GM18870 (cell line): ENCODE data around the gene AEBP1.
"Not testable (repeated sequence)": the region's sequence is repeated elsewhere in the genome, so short reads cannot be mapped to it uniquely, and the experiment has no call there.

ENCODE experiments used
- ATAC-seq: cut with Tn5 transposase; IDR thresholded peaks from one replicate; pipeline ENCODE4 v1.9.1; 2021; ENCODE audit warnings: moderate library complexity; ENCODE audit not compliant: unreplicated experiment

The AEBP1 gene

GRCh38 chr7:44116087-44116788, 12.1 kb downstream of the AEBP1 start:
- no peak for ATAC-seq

GRCh38 chr7:44116789-44117666, 12.9 kb downstream of the AEBP1 start:
- ATAC-seq = no peak

GRCh38 chr7:44117801-44118429, 13.8 kb downstream of the AEBP1 start:
- ATAC-seq = no peak

- ATAC-seq = no peak
Observed at GRCh38 chr7:44119829-44120380, 15.8 kb downstream of the AEBP1 start.

- ATAC-seq = no peak
Observed at GRCh38 chr7:44120395-44120794, 16.2 kb downstream of the AEBP1 start.

GRCh38 chr7:44121761-44122420, 17.7 kb downstream of the AEBP1 start:
- no peak for ATAC-seq

GRCh38 chr7:44122529-44122928, 18.4 kb downstream of the AEBP1 start:
- no peak for ATAC-seq

- ATAC-seq = peak; percentile 84
Observed at GRCh38 chr7:44123190-44124003, 19.3 kb downstream of the AEBP1 start, which contains the start of gene POLD2. TSS of gene POLD2 (minus strand) at chr7:44123548. CDS start at chr7:44122053, 1,495 bp downstream.

- no peak for ATAC-seq
Observed at GRCh38 chr7:44124822-44125202, 20.7 kb downstream of the AEBP1 start.

GRCh38 chr7:44126574-44126973, 22.4 kb downstream of the AEBP1 start:
- ATAC-seq = not testable (repeated sequence)

GRCh38 chr7:44127161-44127560, 23.0 kb downstream of the AEBP1 start:
- no peak for ATAC-seq

GRCh38 chr7:44128721-44129582, 24.8 kb downstream of the AEBP1 start:
- ATAC-seq = no peak

- no peak for ATAC-seq
Observed at GRCh38 chr7:44131173-44132029, 27.3 kb downstream of the AEBP1 start.

- no peak for ATAC-seq
Observed at GRCh38 chr7:44132039-44132438, 27.9 kb downstream of the AEBP1 start.

- ATAC-seq = no peak
Observed at GRCh38 chr7:44133295-44133694, 29.1 kb downstream of the AEBP1 start.

- ATAC-seq = no peak
Observed at GRCh38 chr7:44134943-44135628, 30.9 kb downstream of the AEBP1 start.

- no peak for ATAC-seq
Observed at GRCh38 chr7:44136731-44137130, 32.6 kb downstream of the AEBP1 start.
